Hippocampal formation (tissue), 2 donors: Measurements from ENCODE around the gene CCDC63.
A peak's percentile ranks its signal among the peaks of the same experiment; 100 is the strongest.
"Not testable (repeated sequence)": the region's sequence is repeated elsewhere in the genome, so short reads cannot be mapped to it uniquely, and the experiment has no call there.

Experiments
- DNase-seq, 2 donors: peaks; one replicate each; lab custom pipeline; 2025; lab: John Stamatoyannopoulos, UW

The CCDC63 gene

DNA sequence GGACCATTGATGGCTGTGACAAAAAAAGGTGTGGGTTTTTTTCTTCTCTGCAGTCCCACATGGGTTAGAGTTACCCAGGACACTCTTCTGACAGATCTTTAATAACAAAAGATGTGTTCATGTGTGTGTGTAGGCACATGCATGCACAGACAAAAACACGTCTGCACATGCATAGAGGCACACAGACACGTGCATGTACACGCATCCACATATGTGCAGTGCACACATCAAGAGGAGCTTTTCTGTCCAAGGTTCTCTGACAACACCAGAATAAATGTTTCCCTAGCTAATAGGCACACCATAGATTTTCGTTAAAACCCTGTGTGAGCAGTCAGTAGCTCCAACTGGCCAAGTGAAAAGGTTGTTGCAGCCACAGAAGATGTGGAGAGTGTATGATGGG is 76.4 kb downstream of the CCDC63 start:
- DNase-seq, result no peak

DNA sequence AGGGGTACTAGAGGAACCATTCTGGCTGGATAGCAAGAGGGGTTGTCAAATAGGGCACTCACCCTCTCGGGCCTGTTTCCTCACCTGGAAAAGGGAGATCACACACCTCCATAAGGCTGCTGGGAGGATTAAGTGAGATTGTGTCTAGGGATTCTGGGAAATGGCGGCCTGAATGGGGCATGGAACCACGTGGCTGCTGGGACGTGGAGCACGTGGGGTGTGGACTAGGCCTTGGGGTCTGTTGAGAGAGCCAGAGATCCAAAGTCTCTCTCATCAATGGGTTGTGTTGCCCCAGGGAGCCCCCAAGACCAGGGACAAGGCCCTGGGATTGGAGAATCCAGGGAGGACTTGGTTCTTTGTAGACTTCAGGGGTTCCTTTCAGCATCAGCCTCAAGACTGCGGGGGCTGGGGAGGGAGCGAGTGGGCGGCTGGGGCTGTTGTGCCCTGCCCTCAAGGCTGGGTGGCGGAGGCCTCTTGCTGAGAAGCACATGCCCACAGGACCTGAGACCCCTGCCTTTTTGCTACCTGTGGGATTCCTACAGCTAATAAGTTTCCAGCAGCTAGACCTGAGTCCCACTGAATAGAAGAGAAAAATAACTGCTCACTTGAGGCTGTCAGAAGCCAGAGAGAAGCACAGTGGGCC is 77.0 kb downstream of the CCDC63 start:
- DNase-seq, result no peak

DNA sequence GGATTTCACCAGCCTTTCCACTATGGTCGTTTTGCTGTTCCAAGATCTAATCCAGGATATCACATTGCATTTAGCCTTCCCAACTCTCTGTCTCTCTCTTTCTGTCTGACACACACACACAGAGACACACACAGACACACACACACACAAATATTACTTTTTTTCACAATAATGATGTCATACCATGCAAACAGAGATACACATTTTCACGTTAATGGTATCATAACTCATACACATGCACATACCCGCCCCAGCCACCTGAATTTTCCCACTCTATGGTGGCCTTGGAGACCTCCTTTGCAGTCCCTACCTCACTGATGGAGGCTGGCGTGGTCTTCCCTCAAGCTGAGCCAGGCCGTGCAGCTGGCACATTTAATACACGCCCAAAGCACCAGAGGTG is 80.8 kb downstream of the CCDC63 start:
- no peak for DNase-seq

DNA sequence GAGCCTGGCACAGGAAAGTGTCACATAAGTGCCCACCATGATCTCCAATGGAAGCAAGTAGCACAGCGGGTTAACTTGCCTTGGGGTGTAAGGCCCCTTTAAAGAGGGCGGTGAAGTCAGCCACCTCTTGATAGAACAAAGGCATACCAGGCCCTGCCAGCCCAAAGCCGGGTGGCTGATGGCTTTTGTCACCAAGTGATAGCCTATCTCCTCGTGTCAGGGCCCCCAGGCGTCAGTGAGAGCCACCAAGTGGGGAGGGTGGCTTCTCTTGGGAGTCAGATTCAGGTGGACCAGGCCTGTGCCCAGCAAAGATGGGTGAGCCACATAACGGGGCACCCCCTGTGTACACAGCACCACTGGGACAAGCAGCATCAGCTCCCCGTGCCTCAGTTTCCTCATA is 81.9 kb downstream of the CCDC63 start:
- DNase-seq, result no peak

DNA sequence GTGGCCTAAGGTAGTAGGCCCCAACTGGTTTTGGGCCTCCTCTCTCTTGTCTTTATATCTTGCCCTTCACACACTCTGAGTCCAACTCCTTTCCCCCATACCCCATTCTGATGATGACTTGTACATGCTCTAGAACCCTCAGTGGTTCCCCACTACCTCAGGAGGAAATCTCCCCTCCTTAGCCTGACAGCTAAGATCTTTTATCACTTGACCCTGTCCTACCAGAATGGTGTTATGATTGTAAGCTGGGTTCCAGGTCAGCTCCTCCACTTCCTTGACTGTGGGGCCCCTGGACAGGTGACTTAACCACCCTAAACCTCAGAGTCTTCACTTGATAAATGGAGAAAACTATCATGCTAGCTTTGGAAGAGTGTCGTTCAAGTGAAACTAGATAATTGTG is 83.0 kb downstream of the CCDC63 start:
- DNase-seq, result no peak

DNA sequence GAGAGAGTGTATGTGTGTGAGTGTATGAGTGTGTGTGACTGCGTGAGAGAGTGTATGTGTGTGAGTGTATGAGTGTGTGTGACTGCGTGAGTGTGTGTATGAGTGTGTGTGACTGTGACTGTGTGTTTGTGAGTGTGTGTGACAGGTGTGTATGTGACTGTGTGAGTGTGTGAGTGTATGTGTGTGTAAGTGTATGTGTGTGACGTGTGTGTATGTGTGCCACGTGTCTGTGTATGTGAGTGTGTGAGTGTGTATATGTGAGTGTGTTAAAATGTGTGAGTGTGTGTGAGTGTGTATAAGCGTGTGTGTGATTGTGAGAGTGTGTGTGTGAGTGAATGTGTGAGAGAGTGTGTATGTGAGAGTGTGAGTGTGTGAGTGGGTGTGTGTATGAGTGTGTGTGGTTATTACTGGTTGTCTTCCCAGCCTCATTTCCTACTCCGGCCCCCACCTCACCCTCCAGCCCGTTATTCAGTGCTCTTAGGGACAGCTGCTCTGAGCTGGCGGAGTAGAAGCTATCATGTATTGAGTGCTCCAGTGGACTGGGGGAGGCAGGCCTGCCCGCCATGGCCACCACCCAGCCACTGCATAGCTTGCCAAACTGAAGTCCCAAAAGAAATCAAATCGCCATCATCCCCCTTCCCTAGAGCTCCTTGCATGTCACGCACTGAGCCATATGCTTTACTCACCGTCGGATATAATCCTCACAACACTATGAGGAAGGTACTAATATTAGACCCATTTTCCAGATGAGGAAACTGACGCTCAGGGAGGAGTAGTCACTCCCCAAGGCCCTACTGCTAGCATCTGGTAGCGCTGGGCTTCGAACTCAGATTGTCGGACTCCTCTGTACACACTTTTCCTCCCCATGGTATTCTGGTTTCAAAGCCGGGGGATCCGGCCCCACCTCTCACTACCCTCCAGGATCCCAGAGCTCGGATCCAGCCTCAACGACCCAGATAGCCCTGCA is 83.8 kb downstream of the CCDC63 start:
- DNase-seq, result no peak

DNA sequence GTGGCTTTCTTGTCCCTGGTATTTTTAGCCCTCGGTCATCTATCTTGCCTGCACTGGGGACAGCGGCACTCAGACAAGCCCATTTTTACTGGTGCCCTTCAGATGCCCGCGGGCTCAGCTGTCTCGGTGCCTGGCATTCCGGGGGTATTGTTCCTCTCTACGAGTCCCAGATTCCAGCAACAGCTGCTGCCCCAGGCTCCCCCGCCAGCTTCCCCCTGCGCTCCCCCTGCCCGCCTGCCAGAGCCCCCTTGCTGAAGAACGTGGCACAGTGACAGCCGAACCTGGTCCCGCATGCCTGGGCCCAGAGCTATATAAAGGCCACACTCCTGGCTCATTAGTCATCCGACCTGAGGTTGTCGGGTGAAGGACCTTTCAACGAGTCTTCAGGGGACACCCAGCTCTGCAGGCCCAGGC is 84.5 kb downstream of the CCDC63 start:
- DNase-seq, result no peak

DNA sequence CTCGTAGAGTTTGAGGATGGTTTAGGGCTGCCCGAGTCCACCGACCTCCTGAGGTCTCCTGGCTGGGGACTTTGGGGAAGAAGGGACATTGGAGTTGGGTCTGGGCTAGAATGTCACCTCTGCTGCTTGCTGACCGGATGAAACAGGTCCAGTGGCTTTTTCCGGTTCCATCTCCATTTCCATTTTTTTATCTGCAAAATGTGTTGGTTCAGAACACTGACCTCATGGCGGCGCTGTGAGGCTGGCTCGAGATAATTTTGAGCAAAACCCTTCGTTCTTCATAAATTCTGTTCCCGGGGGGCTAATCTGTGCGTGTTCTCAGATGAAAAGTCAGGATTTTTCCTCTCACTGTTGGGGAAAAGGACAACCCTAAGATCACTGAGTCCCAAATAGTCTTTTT is 85.3 kb downstream of the CCDC63 start:
- no peak for DNase-seq

DNA sequence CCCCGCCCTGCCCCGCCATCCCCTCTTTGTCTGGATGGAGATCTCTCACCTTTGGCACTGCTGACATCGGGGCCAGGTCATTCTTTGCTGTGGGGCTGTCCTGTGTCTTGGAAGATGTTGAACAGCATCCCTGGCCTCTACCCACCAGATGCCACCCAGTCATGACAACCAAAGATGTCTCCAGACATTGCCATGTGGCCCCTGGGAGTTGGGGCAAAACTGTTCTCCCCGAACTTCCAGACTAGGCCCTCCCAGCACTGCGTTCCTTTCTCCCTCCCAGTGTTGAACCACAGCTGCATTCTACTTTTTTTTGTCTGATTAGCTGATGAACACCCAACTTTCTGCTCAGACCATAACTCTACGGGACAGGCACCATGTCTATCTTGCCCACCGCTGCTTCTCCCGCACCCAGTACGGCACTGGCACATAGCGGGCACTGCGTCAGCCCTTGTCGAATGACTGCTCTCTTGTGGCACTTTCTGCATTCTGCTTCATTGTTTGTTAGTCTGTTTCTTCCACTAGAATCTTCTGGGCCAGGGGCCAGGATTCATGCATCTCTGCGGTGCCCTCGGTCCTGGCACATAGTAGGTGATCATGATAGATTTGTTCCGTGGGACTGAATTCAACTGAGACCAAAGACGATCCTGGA is 86.7 kb downstream of the CCDC63 start:
- no peak for DNase-seq

DNA sequence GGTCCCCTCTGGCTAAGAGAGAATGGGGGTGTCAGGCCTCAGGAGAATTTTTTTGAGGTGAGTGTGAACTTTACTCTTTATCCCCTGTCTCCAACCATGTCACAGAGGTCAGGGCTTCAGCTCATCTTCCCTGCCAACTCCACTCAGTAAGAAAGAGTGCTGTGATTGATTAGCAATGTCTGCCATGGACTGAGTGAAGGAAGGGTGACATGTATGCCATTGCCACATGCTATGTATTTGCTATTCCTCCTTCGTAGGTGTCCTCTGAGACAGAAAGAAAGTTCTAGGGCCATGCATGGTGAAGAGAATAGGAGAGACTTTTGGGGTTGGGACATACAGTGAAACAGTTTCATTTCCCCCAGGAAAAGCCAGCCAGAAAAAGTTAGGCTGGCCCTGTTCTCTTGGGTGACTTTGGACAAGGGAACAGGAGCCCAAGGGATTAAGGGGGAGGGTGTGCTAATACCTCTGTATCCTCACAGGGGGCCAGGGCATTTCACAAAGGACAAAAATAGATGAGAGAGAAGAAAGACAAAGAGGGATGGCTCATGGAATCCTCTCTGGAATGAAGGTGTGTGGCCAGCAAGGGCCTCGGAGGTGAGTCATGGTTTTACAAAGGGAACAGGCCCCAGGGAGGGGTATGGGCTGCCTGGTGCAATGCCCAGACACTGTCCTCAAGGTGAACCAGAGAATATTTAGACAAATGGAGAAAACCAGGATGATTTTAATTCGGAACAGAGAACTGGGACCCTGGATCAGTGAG is 87.5 kb downstream of the CCDC63 start:
- DNase-seq, result no peak

DNA sequence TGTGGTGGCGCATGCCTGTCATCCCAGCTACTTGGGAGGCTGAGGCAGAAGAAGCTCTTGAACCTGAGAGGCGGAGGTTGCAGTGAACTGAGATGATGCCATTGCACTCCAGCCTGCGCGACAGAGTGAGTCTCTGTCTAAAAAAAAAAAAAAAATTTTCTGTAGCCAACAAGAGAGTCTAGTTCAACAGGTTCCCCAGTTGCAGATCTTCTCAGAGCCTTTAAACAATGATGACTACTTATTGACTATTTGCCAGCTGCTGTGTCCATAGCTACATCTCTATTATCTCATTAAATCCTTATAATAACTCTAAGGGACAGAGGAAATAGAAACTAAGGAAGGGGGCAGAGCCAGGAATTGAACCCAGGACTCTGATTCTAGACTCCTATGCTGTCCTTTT is 88.8 kb downstream of the CCDC63 start:
- no peak for DNase-seq

DNA sequence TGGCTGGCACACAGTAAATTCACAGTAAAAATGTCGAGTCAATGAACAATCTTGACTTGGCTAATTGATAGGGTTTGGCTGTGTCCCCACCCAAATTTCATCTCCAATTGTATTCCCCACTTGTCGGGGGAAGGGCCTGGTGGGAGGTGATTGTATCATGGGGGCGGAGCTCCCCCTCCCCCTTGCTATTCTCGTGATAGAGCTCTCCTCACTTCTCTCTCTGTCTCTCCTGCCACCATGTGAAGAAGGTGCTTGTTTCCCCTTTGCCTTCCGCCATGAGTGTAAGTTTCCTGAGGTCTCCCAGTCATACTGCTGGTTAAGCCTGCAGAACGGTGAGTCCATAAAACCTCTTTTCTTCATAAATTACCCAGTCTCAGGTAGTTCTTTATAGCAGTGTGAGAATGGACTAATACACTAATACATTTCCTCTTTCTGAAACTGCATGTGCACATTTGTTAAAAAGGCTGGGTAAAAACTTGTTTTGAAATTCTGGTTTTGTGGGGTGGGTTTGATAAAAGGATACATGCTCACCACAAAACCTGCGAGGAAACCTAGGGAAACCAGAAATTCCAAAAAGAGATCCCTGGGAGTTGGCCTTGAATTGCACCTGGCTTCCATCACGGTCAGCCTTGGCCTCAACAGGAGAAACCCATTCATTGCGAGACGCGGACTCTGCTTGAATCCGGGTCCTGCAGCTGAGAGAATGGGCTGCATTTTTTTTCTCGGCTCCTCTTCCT is 89.7 kb downstream of the CCDC63 start:
- DNase-seq, result no peak

DNA sequence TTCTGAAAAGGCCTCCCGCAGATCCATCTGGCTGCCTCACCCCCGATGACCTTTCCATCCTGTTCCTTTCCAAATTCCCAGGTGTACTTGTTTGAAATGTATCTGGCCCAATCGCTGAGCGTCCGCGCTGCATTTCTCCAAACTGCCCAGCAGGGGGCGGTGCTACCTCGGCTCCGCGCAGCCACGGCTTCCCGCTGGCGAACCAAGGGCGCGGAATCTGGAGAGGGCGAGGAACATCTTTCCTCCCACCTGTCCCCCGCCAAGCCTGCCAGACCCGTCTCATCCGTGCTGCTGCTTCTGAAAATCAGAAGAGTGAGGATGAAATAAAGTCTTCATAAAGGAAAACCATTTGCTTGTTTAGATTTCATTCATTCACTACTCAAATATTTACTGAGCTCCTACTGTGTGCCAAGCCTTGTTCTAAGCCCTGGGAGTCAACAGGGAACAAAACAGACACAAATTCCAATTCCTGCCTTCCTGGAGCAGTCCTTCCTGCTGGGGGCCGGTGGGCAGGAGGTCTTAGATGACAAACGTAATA is 90.4 kb downstream of the CCDC63 start:
- DNase-seq, result peak in 1 of 2 donors; percentile 9

DNA sequence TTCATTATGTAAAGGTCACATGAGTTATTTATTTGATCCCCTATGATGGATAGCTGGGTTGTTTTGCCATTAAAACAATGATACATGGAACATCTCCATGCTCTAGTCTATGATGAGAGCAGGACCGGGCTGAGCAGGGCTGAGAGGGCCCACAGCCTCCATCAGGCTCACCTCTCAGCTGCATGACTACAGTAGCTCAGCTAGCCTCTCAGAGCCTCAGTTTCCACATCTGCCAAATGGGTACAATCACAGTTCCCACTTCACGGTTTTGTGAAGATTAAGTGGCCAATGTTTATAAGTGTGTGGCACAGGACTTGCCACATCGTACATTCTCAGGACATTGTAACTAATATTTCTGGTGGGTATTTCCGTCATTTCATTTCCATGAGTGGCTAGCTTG is 93.5 kb downstream of the CCDC63 start:
- DNase-seq, result no peak

DNA sequence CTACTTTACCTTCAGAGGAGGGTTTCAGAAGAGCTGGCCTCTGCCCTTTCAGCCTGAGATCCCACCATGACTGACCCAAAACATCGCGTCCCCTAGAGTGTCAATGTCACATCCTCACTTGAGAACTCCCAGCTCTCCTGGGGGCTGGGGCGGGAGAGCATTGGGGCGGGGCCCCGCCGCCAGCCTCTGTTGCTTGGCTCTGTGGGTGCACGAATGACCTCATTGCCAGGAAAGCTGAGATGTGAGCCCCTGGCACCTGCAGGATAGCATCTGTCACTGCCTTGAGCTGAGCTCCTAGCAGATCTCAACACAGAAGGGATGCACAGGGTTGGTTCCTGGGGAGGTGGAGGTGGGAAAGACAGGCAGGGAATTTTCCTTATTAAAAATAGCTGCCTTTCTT is 94.1 kb downstream of the CCDC63 start:
- DNase-seq, result no peak

DNA sequence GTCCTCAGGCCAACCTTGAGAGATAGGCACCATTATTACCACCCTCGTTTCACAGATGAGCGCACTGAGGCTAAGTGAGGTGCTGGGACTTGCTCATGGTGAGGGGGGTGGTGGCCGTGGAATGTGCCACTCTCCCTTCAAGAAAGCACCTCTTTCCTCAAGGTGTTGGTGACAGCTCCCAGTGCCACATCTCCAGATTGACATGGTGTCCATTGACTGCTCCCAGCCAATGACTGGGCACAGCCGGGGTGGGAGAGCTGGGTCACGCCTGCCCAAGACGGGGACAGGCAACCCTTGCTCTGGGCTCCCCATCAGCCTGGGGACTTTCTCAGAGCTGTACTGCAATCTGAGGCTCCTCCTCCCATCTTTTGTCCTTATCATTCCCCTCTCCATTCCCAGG is 94.6 kb downstream of the CCDC63 start:
- no peak for DNase-seq

DNA sequence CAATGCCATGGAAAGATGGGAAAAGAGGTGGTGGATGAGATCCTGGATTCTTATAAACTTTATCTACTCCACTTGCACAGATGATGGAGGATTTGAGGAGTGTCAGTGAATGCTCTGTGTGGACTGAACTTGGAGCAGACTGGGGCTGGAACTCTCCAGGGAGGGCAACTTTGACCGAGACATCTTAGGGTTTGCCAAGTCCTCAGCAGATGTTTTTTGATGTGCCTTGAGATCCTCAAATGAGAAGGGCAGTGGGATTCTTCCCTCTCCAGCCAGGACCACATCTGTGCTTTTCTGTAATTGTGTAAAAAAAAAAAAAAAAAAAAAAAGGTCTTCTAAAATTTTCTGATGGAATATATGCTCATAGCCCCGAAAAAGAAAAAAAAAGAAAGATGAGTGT is 96.6 kb downstream of the CCDC63 start:
- DNase-seq, result no peak

DNA sequence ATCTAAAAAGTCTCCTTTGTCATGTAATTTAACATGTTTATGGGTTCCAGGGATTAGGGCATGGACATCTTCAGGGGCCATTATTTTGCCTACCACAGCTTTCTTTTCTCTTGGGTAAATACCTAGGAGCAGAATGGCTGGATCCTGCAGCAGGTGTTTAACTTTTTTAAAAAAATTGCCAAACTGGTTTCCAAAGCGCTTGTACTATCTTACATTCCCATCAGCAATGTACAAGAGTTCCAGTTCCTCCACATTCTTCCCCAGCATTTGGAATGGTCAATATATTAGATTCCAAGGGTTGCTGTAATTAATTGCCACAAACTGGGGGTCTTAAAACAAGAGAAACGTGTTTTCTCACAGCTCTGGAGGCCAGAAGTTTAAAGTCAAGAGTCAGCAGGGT is 101.3 kb downstream of the CCDC63 start:
- no peak for DNase-seq

DNA sequence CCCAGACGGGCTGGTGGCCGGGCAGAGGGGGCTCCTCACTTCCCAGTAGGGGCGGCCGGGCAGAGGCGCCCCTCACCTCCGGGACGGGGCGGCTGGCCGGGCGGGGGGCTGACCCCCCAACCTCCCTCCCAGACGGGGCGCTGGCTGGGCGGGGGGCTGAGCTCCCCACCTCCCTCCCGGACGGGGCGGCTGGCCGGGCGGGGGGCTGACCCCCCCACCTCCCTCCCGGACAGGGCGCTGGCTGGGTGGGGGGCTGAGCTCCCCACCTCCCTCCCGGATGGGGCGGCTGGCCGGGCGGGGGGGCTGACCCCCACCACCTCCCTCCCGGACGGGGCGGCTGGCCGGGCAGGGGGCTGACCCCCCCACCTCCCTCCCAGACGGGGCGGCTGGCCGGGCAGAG is 103.7 kb downstream of the CCDC63 start:
- DNase-seq, result not testable (repeated sequence)

DNA sequence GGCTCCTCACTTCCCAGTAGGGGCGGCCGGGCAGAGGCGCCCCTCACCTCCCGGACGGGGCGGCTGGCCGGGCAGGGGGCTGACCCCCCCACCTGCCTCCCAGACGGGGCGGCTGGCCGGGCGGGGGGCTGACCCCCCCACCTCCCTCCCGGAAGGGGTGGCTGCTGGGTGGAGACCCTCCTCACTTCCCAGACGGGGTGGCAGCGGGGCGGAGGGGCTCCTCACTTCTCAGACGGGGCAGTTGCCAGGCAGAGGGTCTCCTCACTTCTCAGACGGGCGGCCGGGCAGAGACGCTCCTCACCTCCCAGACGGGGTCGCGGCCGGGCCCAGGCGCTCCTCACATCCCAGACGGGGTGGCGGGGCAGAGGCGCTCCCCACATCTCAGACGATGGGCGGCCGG is 104.1 kb downstream of the CCDC63 start:
- DNase-seq, result not testable (repeated sequence)
